Measurements from ENCODE around the gene C1QTNF12.

C1QTNF12 gene

DNA sequence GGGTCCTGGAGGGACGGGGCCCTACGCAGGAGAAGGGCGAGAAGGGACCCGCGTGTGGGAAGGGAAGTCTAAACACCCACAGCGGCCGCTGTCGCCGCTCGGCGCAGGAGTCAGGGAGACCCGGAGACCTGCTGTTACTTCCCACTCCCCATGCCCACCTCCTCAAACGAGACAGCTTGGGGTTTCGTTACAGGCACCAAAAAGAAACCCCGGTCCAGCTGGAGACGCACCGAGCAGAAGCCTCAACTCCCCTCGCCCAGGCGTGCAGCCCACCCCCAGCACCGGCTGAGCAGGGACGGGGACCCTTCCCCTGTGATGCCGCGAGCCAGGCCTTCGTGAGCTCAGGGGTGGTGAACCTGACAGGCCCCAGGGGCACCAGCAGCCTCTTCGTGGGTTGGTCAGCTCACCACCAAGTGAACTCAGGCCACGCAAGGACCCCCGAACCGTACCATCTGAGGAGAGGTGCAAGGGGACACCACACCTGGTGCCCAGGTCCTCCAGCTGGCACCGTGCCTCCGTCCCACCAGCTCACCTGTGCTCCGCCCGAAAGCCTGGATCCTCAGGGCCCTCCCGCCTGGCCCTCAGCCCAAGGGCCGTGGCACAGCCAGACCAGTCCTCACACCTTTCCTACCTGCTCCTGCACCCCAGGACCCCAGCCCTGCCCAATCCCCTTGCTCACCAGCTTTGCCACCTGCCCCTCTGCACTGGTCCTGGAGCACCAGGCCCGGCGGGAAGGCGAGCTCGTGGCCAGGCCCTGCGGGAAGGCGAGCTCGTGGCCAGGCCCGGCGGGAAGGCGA lies 19.8 kb downstream of the C1QTNF12 start:
- Mint-ChIP-seq H3K4me3 (no peak overlapping the region), H3K27ac (no peak overlapping the region), H3K9me3 (no peaks in the 10 kb centered on the region), H3K27me3 (ENCODE audit: low read depth) (no peaks in the 10 kb centered on the region), H3K36me3 (ENCODE audit: low read depth) (peaks cover 29% of the 10 kb centered on the region), H3K4me1 (peaks cover 16% of the 10 kb centered on the region)
- no peak for TF ChIP-seq CTCF (IDR thresholded peaks at IDR 0.05; ENCODE audit: unreplicated experiment in 3 of 3)

GRCh38 chr1:1225913-1226312 lies 20.6 kb downstream of the C1QTNF12 start:
- no peak for TF ChIP-seq CTCF (IDR thresholded peaks at IDR 0.05; ENCODE audit: unreplicated experiment in 3 of 3)
- no peaks in the 10 kb centered on the region for H3K27me3 Mint-ChIP-seq (ENCODE audit: low read depth)
- peaks cover 11% of the 10 kb centered on the region for H3K4me1 Mint-ChIP-seq
- no peaks in the 10 kb centered on the region for H3K9me3 Mint-ChIP-seq
- H3K27ac Mint-ChIP-seq = no peak overlapping the region
- H3K4me3 Mint-ChIP-seq = peak overlapping the region in 1 of 3 experiments; percentile 26
- peaks cover 32% of the 10 kb centered on the region for H3K36me3 Mint-ChIP-seq (ENCODE audit: low read depth)

DNA sequence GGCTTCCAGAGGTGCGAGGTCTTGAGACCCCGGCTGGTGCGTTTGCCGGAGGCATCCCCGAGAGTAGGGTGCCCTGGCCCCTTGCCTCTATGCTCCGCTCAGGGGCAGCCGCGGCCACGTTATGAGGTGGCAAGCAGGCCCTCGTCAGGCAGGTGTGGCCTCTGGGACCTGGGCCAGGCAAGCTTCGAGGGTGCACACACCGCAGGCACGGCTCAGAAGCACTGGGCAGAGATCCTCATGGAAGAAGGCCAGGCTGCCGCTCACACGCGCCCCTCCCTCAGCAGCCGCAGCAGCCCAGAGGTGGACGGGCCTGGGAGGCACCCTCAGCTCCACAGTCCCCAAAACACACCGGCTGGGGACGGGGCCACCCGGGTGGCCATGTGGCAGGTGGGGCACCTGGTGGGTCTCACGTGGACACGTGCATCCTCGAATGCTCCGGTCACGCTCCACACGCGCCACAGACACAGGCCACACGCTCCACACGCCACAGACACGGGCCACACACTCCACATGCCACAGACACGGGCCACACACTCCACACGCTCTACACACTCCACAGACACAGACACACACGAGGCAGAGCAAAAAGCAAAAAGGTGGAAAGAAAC lies 21.2 kb downstream of the C1QTNF12 start:
- Mint-ChIP-seq H3K27me3 (ENCODE audit: low read depth) (no peaks in the 10 kb centered on the region), H3K9me3 (no peaks in the 10 kb centered on the region), H3K27ac (no peak overlapping the region), H3K4me1 (peaks cover 7% of the 10 kb centered on the region), H3K4me3 (no peak overlapping the region), H3K36me3 (ENCODE audit: low read depth) (peaks cover 37% of the 10 kb centered on the region)
- TF ChIP-seq CTCF (IDR thresholded peaks at IDR 0.05; ENCODE audit: unreplicated experiment in 3 of 3) = no peak

DNA sequence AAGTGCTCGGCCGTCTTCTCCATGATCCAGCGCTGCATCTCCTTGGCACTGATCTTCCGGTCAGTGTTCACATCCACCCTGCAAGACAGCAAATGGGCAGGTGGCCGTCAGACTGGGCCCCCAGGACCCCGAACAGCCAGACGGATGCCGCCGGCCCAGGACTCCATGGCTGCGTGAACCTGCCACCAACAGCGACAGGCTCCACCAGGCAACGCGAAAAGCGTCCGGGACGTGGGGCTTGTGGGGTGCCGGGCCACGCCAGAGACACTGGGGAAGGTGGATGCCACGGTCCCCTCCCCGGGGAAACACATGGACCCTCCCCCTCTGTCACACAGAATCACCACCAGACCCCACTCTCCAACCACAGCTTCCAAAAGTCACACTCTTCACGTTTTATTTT lies 22.6 kb downstream of the C1QTNF12 start:
- H3K4me1 Mint-ChIP-seq = no peaks in the 10 kb centered on the region
- H3K27ac Mint-ChIP-seq = no peak overlapping the region
- H3K9me3 Mint-ChIP-seq = no peaks in the 10 kb centered on the region
- no peak overlapping the region for H3K4me3 Mint-ChIP-seq
- no peak for TF ChIP-seq CTCF (IDR thresholded peaks at IDR 0.05; ENCODE audit: unreplicated experiment in 3 of 3)
- peaks cover 32% of the 10 kb centered on the region for H3K36me3 Mint-ChIP-seq (ENCODE audit: low read depth)
- no peaks in the 10 kb centered on the region for H3K27me3 Mint-ChIP-seq (ENCODE audit: low read depth)

- Mint-ChIP-seq H3K9me3 (no peaks in the 10 kb centered on the region), H3K4me3 (no peak overlapping the region), H3K4me1 (no peaks in the 10 kb centered on the region), H3K36me3 (ENCODE audit: low read depth) (peaks cover 33% of the 10 kb centered on the region), H3K27me3 (ENCODE audit: low read depth) (no peaks in the 10 kb centered on the region), H3K27ac (no peak overlapping the region)
- TF ChIP-seq CTCF (IDR thresholded peaks at IDR 0.05; ENCODE audit: unreplicated experiment in 3 of 3) = no peak
These were observed 23.2 kb downstream of the C1QTNF12 start for GRCh38 chr1:1223321-1223720.

Measured in nephron (organoid).